Hematopoietic multipotent progenitor cell treated with erythropoietin and hydrocortisone succinate and interleukin-3 and kit ligand, for 4 days (in vitro differentiated cells): ENCODE data around the gene SYT3.
A peak's percentile ranks its signal among the peaks of the same experiment; 100 is the strongest.
"Not testable (repeated sequence)": the region's sequence is repeated elsewhere in the genome, so short reads cannot be mapped to it uniquely, and the experiment has no call there.

Experiments
- DNase-seq: peaks from one replicate; pipeline ENCODE4 v3.0.0-alpha.2; 2015

The SYT3 gene

DNA sequence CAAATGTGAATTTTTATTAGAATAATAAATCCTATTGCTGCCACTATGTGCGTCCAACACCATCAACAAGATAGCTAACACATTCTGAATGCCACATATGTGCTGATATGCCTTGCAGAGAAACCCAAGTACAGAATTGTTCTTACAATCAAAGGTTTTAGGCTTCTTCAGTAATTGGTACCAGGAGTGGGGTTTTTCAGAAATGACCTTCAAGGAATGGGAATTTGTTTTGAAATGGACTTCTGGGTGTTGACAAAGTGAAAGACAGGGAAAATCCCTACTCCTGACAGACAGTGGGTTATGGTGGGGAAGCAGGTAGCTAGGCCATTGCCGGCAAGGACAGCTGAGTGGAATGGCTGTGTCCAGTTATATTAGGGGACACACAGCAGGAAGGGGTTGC, 5.7 kb downstream of the SYT3 start:
- DNase-seq: no peak

DNA sequence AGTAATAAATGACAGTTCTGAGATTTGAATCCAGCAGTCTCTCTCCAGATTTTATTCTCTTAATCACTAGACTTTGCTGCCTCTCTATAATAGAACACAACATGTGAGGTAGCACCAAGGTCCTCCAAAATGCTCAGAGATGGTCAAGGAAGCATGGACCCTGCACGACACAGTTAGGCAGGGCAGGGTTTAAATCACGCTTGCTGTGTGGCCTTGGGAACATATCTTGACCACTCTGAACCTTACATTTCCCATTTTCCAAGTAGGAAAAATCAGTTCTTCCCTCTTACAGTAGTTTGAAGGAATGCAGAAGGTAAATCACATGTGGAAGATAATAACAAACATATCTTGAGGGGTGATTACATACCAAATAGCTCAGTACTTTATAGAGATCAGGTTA, 6.3 kb downstream of the SYT3 start:
- no peak for DNase-seq

DNA sequence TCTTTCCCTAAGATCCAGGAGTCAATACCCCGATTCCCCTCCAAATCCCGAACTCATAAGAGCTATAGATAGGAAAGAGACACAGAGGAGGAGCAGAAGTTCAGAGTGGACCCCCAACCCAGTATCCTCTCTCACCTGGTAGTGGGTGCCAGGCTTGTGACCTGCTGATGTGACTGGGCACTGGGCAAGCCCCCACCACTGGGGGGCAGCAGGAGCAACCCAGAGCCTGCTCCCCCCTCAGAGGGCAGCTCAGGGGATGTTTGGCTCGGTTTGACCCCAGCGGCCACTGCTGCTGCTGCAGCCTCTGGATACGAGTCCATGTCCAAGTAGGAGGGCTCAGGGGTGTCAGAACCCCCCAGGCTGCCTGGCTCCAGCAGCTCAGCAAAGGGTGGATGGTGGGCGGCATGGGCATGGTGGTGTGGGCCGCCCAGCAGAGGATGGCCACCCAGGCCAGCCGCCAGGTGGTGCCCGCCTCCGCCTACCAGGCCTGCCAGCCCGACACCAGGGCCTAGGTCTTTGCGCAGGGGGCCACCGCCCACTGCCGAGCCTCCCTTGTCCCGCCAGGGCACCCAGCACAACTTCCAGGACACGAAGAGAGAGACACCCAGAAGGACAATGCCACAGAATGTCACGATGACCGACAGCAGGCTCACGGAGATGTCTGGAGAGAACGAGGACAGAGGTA, 7.4 kb downstream of the SYT3 start:
- DNase-seq: no peak

DNA sequence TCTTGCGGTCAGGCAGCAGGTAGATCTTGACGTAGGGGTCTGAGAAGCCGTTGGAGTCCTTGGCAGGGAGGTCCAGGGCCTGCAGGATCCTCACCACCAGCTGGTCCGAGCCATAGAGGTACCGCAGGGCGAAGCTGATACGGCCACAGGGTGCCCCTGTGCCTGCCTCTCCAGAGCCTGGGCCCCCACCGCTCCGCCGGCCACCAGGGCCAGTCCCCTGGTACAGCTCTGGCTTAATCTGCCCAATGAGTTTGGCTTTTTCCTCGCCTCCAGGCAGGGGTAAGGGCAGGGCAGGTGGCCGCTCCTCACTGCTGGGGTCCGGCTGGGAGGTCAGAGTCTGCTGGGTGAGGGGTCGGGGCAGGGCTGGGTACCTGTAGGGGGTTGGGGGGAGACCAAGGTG, 9.9 kb downstream of the SYT3 start:
- no peak for DNase-seq

DNA sequence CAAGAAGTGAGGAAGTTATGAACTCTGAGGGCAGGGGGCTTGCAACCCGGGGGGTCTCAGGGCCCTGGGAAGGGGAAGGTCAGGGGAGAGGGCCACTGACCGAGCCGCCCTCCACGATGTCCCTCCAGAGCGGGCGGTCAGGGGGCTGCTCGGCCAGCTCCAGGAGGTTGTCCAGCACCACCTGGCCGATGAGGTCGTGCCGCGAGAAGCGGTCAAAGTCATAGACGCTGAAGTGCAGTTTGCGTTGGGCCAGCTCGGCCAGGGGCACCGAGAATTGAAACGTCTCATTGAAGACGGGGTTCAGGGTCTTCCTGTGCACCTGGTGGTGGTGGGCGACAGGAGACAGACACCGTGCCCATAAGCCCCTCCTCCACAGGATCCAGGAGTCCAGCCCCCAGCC, 10.5 kb downstream of the SYT3 start:
- no peak for DNase-seq

DNA sequence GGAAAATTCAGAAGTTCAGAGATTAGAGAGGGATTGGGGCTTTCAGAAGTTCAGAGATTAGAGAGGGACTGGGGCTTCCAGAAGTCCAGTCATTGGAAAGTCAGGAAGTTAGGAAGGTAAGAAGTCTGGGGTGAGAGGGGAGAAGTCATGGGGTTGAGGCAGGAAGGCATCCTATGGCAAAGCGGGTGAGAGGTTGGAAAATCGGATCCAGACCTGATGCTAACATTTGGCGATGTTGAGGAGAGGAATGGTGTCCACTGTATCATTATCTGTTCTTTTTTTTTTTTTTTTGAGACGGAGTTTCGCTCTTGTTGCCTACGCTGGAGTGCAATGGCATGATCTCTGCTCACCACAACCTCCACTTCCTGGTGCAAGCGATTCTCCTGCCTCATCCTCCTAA, 11.1 kb downstream of the SYT3 start:
- no peak for DNase-seq

DNA sequence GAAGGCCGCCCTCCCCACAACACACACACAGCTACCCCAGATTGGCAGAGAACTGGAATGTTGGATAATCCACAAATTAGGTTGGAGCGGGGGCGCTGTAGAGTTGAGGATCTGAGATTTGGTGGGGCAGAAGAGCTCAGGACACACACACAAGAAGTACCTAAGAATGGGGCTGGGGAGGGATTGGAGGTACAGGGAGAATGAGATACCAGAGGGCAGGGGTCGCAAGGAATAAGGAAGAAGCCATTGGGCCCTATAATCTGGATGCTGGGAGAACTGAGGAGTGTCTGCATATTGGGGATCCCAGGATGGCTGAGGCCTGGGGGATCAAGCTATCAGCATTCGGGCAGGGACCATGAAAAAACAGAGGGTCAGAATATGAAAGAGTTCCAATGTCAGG, 11.5 kb downstream of the SYT3 start:
- DNase-seq: no peak

DNA sequence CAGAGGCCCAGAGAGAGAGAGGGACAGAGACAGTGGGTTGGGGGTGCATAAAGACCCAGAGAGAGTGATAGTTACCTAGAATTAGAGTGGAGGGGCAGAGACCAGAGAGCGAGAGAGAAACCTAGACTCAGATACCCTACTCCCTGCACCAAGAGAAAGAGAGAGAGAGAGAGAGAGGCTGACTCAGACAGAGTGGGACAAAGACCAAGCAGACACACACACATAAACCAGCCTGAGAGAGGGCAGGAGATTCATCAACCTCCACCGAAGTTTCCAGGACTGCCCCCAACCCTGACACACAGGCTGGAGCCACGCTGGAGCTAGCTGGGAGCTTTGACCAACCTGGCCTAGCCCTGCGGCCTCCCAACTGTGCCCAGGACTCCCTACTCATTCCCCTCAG, 12.9 kb downstream of the SYT3 start:
- DNase-seq: no peak

DNA sequence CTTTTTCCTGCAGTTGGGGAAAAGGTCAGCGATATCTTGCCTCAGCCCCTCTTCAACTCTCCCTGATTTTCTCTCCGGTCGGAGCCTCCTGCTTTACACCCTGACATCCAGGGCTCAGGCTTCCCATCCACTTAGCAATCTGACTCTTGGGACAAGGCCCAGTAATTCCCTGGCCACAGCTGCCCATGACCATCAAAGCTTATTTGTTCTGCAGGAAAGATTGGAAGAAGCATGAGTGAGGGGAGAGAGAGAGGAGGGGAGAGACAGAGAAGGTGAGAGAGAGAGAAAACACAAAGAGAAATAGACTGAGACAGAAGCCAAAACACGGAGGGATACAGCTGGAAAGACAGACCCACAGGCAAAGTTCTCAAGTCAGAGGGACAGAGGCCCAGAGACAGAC, 13.7 kb downstream of the SYT3 start:
- DNase-seq: no peak

DNA sequence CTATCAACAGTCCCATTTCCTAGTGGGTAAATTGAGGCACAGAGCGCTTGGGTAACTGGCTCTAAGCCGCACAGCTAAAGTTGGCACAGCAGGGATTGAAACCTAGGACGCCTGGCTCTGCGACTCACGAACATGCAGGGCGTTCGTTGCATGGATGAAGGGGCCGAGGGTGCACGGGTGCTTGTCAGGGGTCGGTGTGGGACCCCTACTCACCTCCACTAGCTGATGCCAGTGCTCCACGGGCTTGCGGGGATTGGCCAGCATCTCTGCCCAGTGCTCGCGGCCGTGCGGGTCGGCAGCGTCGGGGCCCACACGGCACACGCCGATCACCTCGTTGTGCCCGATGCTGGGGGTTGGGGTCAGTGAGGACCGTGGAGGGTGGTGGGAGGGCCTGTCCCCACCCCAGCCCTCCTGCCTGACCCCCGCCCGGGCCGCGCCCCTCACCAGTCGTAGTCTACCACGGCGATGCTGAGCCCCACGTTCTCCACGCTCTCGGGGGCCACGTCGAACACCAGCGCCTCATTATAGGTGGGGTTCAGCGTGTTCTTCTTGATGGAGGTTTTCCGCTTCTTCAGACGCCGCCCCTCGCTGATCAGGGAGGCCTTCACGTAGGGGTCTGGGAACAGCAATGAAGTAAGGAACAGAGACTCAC, 14.6 kb downstream of the SYT3 start:
- DNase-seq: no peak

DNA sequence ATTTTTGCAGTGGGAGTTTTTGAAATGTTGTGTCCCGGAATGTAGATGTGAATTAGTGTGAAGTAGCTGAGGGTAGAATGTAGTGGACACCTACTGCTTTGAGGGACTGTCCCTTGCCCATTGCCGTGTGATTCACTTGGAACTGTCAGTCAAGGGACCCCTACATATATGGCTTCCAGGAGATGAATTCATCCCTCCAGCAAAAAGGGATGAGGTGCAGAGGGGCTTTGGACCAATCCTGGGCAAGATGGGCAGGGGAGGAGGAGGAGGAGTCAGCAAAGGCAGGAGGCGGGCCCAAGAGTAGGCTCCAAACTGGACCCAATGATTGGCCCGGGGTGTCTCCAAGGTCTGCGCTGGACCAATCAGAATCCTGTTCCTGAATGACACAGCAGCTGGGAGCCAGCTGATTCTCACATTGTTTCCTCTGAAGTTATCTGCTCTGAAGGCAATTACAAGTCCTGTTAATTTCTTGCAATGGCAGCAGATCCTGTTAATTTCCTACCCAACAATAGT, 19.2 kb downstream of the SYT3 start:
- DNase-seq: not testable (repeated sequence)

DNA sequence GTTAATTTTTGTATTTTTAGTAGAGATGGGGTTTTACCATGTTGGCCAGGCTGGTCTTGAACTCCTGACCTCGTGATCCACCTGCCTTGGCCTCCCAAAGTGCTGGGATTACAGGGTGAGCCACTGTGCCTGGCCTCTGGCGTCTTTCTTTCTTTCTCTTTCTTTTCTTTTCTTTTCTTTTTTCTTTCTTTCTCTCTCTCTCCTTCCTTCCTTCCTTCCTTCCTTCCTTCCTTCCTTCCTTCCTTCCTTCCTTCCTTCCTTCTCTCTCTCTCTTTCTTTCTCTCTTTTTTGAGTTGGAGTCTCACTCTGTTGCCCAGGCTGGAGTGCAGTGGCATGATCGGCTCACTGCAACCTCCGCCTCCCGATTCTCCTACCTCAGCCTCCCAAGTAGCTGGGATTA, 20.5 kb downstream of the SYT3 start:
- not testable (repeated sequence) for DNase-seq

DNA sequence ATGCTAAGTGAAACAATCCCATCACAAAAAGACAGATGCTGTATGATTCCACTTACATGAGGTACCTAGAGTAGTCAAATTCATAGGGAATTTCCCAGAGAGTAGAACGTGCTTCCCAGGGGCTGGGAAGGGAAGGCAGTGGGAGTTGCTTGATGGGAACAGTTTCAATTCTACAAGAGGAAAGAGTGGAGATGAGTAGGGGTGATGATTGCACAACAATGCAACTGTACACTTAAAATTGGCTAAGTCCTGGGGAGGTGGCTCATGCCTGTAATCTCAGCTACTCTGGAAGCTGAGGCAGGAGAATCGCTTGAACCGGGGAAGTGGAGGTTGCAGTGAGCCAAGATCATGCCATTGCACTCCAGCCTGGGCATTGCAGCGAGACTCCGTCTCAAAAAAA, 21.3 kb downstream of the SYT3 start:
- DNase-seq: not testable (repeated sequence)

DNA sequence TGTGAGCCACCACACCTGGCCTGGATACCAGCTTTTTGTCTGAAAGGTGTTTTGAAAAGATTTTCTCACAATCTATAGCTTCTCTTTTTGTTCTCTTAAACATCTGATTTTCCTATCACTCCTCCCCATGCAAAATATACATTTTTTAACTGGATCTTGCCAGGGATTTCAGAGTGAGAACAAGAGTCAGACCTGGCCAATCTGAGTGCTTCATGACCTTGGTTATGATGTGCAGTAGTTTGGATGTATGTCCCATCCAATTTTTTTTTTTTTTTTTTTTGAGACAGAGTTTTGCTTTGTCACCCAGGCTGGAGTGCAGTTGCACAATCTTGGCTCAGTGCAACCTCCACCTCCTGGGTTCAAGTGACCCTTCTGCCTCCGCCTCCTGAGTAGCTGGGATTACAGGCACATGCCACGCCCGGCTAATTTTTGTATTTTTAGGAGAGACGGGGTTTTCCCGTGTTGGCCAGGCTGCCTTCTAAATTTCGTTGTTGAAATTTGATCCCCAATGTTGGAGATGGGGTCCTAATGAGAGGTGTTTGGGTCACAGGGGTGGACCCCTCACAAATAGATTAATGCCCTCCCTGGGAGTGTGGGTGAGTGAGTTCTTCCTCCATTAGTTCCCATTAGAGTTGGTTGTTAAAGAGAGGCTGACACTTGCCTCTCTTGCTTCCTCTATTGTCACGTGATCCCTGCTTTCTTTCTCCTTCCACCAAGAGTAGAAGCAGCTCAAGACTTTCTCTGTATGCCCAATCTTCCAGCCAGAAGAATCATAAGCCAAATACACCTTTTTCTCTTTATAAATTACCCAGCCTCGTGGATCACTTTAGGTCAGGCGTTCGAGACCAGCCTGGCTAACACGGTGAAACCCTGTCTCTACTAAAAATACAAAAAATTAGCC, 26.9 kb downstream of the SYT3 start:
- not testable (repeated sequence) for DNase-seq

DNA sequence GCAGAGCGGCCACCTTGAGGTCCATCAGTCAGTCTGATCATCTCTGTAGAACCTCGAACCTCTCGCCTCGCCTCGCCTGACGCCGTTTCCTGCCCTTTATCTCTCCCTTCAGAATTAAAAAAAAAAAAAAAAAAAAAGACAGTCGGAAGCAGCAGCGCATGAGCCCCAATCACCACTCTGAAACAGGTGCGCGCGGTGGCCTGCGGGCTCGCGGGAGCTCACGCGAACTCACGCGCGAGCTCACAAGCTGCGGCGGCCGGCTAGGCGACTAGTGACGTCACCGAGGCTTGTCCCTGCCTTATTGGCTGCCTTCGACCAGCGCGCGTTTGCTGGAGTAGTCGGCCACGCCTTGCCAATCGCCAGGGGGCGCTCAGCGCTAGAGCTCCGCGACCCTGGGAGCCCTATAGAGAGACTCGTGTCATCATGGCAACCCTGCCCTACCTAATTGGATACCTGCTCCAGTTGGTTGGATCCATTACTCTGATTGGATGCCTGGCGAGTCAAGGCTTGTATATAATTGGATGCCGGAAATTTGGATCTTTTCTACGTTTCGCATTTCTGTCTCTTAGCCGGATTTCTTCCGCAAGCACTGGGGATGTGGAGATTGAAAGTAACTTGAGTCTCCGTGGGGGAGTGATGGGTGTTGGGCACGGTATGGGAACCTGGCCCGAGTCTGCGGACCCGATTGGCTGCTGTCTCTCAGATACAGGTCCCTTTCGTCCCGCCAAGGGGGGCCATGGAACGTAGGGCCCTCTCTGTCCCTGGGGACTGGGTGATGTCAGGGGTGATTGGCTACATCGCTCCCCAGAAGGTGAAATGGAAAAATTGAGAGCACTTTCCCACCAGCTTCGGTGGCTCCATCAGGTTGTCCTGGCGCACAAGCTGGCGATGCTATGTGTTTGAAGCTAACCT, 31.6 kb downstream of the SYT3 start:
- peak; percentile 96 for DNase-seq

DNA sequence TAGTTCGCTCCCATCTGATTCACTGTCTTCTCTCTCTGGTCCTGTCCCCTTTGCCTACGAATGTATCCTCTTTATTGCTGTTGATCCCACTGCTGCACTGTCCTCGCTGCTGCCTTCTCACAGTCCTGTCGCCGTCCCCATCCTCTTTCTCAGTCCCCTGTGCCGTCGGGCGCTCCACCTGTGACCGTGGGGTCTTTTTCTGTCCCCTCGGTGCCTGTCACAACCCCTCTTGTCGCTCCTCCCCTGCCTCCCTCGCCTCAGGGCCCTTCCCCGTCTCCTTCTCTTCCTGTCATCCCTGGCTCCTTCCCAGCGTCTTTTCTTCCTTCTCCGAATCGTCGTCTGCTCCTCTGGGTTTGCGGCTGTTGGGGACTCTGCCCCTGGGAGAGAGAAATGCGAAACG, 32.3 kb downstream of the SYT3 start:
- DNase-seq: no peak

DNA sequence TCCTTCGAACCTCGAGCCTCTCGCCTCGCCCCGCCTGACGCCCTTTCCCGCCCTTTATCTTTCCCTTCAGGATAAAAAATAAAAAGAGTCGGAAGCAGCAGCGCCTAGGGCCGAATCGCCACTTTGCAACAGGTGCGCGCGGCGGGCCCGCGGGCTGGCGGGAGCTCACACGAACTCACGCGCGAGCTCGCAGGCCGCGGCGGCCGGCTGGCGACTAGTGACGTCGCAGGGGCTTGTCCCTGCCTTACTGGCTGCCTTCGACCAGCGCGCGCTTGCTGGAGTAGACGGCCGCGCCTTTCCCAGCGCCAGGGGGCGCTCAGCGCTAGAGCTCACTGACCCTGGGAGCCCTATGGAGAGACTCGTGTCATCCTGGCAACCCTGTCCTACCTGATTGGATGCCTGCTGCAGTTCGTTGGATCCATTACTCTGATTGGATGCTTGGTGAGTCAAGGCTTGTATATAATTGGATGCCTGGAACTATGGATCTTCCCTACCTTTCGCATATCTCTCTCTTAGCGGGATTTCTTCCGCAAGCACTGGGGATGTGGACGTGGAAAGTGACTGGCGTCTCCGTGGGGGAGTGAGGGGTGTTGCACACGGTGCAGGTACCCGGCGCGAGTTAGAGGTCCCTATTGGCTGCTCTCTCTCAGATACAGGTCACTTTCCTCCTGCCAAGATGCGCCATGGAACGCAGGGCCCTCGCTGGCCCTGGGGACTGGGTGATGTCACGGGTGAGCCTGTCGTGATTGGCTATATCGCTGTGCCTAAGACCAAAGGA, 33.4 kb downstream of the SYT3 start:
- DNase-seq: not testable (repeated sequence)

DNA sequence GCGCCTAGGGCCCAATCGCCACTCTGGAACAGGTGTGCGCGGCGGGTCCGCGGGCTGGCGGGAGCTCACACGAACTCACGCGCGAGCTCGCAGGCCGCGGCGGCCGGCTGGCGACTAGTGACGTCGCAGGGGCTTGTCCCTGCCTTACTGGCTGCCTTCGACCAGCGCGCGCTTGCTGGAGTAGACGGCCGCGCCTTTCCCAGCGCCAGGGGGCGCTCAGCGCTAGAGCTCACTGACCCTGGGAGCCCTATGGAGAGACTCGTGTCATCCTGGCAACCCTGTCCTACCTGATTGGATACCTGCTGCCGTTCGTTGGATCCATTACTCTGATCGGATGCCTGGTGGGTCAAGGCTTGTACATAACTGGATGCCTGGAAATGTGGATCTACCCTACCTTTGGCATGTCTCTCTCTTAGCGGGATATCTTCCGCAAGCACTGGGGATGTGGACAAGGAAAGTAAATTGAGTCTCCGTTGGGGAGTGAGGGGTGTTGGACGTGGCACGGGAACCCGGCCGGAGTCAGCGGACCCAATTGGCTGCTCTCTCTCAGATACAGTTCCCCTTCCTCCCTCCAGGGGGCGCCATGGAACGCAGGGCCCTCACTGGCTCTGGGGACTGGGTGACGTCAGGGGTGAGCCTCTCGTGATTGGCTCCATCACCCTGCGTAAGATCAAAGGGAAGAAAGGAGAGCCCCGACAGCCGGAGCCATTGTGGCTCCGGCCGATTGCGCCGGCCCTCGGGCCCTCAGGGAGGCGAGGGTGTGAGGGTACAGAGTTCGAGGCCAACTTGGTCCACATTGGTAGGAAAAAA, 35.2 kb downstream of the SYT3 start:
- DNase-seq: not testable (repeated sequence)

DNA sequence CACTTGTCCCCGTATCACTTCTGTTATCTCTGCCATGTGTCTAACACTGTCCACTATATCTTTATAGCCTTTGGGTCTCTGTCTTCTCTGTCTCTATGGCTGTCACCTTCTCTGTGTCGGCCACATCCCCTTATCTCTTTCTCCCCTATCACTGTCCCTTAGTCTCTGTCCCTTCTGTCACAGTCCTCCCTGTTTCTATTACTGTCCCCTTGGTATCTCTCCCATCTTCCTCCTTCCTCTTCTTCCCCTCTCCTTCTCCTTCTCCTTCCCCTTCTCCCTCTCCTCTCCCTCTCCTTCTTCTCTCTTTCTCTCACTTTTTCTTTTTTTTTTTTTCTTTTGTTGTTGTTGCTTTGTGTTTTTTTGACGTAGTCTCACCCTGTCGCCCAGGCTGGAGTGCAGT, 36.7 kb downstream of the SYT3 start:
- no peak for DNase-seq

DNA sequence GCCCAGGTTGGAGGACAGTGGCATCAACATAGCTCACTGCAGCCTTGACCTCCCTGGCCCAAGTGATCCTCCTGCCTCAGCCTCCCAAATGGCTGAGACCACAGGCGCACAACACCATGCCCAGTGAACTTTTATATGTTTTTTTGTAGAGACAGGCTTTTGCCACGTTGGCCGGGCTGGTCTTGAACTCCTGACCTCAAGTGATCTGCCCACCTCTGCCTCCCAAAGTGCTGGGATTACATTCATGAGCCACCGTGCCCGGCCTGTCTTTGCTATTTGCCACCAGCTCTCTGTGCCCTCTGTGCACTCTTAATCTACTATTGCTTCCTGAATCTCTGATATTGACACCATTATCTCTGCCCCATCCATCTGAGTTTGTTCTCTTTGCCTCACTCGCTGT, 37.2 kb downstream of the SYT3 start:
- DNase-seq: no peak

DNA sequence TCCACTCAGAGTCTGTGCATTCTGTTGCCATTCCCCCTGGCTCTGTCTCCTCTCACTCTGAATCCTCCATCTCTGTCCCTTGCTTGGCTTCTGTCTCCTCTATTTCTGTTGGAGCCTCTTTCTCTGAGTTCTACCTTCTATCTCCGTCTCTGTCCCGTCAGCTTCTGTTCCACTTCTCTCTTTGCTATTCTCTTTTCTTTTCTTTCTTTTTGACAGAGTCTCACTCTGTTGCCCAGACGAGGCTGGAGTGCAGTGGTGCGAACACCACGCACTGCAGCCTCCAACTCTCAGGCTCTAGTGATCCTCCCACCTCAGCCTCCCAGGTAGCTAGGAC, 37.6 kb downstream of the SYT3 start:
- DNase-seq: no peak
